Measurements from ENCODE around the gene DDIT3. TPM values are rescaled to one million over a fixed set of nuclear protein-coding genes. Genes with fewer than 3 reads are reported as not detected.

DDIT3 gene
- total and polyA plus RNA-seq, 9 donors = 9.7 to 28.3 (median 13.1) TPM

GRCh38 chr12:57526477-57527126 lies 6.3 kb upstream of the DDIT3 start:
- peaks cover 29% of the 10 kb centered on the region for H3K4me1 ChIP-seq (ENCODE audit: control insufficient read depth, insufficient read depth, low read length)
- no peak for DNase-seq
- WGBS (ENCODE audit: insufficient coverage) = 100% methylated on average over 1 of the region's 4 CpGs
- H3K4me3 ChIP-seq (ENCODE audit: low read length) = no peak overlapping the region
- H3K27me3 ChIP-seq (ENCODE audit: control insufficient read depth, insufficient read depth, low read length) = no peaks in the 10 kb centered on the region
- no peaks in the 10 kb centered on the region for H3K9me3 ChIP-seq (replicated peaks; ENCODE audit: control insufficient read depth, low read depth, low read length)
- H3K27ac ChIP-seq (ENCODE audit: low read length) = no peak overlapping the region
- H3K36me3 ChIP-seq (ENCODE audit: control insufficient read depth, insufficient read depth, low read length) = peaks cover 76% of the 10 kb centered on the region

GRCh38 chr12:57525615-57526383 lies 5.5 kb upstream of the DDIT3 start:
- Histone ChIP-seq H3K27ac (ENCODE audit: low read length) (no peak overlapping the region), H3K36me3 (ENCODE audit: control insufficient read depth, insufficient read depth, low read length) (peaks cover 68% of the 10 kb centered on the region), H3K27me3 (ENCODE audit: control insufficient read depth, insufficient read depth, low read length) (no peaks in the 10 kb centered on the region), H3K4me1 (ENCODE audit: control insufficient read depth, insufficient read depth, low read length) (peaks cover 37% of the 10 kb centered on the region), H3K4me3 (ENCODE audit: low read length) (no peak overlapping the region), H3K9me3 (replicated peaks; ENCODE audit: control insufficient read depth, low read depth, low read length) (no peaks in the 10 kb centered on the region)
- WGBS (ENCODE audit: insufficient coverage) = 71% methylated on average over 15 of the region's 16 CpGs
- no peak for DNase-seq

- 71% methylated on average over 4 of the region's 11 CpGs for WGBS (ENCODE audit: insufficient coverage)
- H3K27me3 ChIP-seq (ENCODE audit: control insufficient read depth, insufficient read depth, low read length) = no peaks in the 10 kb centered on the region
- no peaks in the 10 kb centered on the region for H3K9me3 ChIP-seq (replicated peaks; ENCODE audit: control insufficient read depth, low read depth, low read length)
- H3K4me3 ChIP-seq (ENCODE audit: low read length) = no peak overlapping the region
- peaks cover 38% of the 10 kb centered on the region for H3K4me1 ChIP-seq (ENCODE audit: control insufficient read depth, insufficient read depth, low read length)
- no peak for DNase-seq
- H3K36me3 ChIP-seq (ENCODE audit: control insufficient read depth, insufficient read depth, low read length) = peaks cover 60% of the 10 kb centered on the region
- no peak overlapping the region for H3K27ac ChIP-seq (ENCODE audit: low read length)
Observed at GRCh38 chr12:57524814-57525614, 4.7 kb upstream of the DDIT3 start.

GRCh38 chr12:57523706-57524614 lies 3.6 kb upstream of the DDIT3 start:
- DNase-seq = peak; percentile 45
- H3K27ac ChIP-seq (ENCODE audit: low read length) = peak overlapping the region; percentile 98
- peaks cover 46% of the 10 kb centered on the region for H3K4me1 ChIP-seq (ENCODE audit: control insufficient read depth, insufficient read depth, low read length)
- H3K4me3 ChIP-seq (ENCODE audit: low read length) = peak overlapping the region; percentile 78
- no peaks in the 10 kb centered on the region for H3K27me3 ChIP-seq (ENCODE audit: control insufficient read depth, insufficient read depth, low read length)
- 62% methylated on average over 13 of the region's 14 CpGs for WGBS (ENCODE audit: insufficient coverage)
- H3K9me3 ChIP-seq (replicated peaks; ENCODE audit: control insufficient read depth, low read depth, low read length) = no peaks in the 10 kb centered on the region
- peaks cover 51% of the 10 kb centered on the region for H3K36me3 ChIP-seq (ENCODE audit: control insufficient read depth, insufficient read depth, low read length)

GRCh38 chr12:57522887-57523705 lies 2.8 kb upstream of the DDIT3 start:
- WGBS (ENCODE audit: insufficient coverage) = 0% methylated on average over 3 of the region's 38 CpGs
- no peaks in the 10 kb centered on the region for H3K27me3 ChIP-seq (ENCODE audit: control insufficient read depth, insufficient read depth, low read length)
- peak overlapping the region; percentile 98 for H3K27ac ChIP-seq (ENCODE audit: low read length)
- DNase-seq = peak; percentile 90
- H3K4me3 ChIP-seq (ENCODE audit: low read length) = peak overlapping the region; percentile 78
- H3K9me3 ChIP-seq (replicated peaks; ENCODE audit: control insufficient read depth, low read depth, low read length) = no peaks in the 10 kb centered on the region
- H3K4me1 ChIP-seq (ENCODE audit: control insufficient read depth, insufficient read depth, low read length) = peaks cover 54% of the 10 kb centered on the region
- peaks cover 45% of the 10 kb centered on the region for H3K36me3 ChIP-seq (ENCODE audit: control insufficient read depth, insufficient read depth, low read length)

- Histone ChIP-seq H3K27ac (ENCODE audit: low read length) (peak within 1 kb of the TSS; percentile 98), H3K4me3 (ENCODE audit: low read length) (peak within 1 kb of the TSS; percentile 78), H3K27me3 (ENCODE audit: control insufficient read depth, insufficient read depth, low read length) (no peaks in the 10 kb centered on the region), H3K4me1 (ENCODE audit: control insufficient read depth, insufficient read depth, low read length) (peaks cover 55% of the 10 kb centered on the region), H3K36me3 (ENCODE audit: control insufficient read depth, insufficient read depth, low read length) (peaks cover 42% of the 10 kb centered on the region), H3K9me3 (replicated peaks; ENCODE audit: control insufficient read depth, low read depth, low read length) (no peaks in the 10 kb centered on the region)
- peak; percentile 92 for DNase-seq
- under 1% methylated on average over 54 of the region's 57 CpGs for WGBS (ENCODE audit: insufficient coverage)
Observed at GRCh38 chr12:57522011-57522886, 1.9 kb upstream of the DDIT3 start, which contains the start of gene MBD6. MBD6 (plus strand) TSS chr12:57522824; CDS start chr12:57524304, 1,480 bp downstream.

- peak overlapping the region; percentile 78 for H3K4me3 ChIP-seq (ENCODE audit: low read length)
- H3K27ac ChIP-seq (ENCODE audit: low read length) = peak overlapping the region; percentile 98
- H3K27me3 ChIP-seq (ENCODE audit: control insufficient read depth, insufficient read depth, low read length) = no peaks in the 10 kb centered on the region
- peak; percentile 77 for DNase-seq
- peaks cover 53% of the 10 kb centered on the region for H3K4me1 ChIP-seq (ENCODE audit: control insufficient read depth, insufficient read depth, low read length)
- no peaks in the 10 kb centered on the region for H3K9me3 ChIP-seq (replicated peaks; ENCODE audit: control insufficient read depth, low read depth, low read length)
- H3K36me3 ChIP-seq (ENCODE audit: control insufficient read depth, insufficient read depth, low read length) = peaks cover 42% of the 10 kb centered on the region
- 18% methylated on average over 7 of the region's 17 CpGs for WGBS (ENCODE audit: insufficient coverage)
Observed at GRCh38 chr12:57521525-57522010, 1.3 kb upstream of the DDIT3 start.

GRCh38 chr12:57519796-57520052 lies 590 bp downstream of the DDIT3 start:
- Histone ChIP-seq H3K27ac (ENCODE audit: low read length) (peak overlapping the region; percentile 100), H3K4me1 (ENCODE audit: control insufficient read depth, insufficient read depth, low read length) (peaks cover 51% of the 10 kb centered on the region), H3K36me3 (ENCODE audit: control insufficient read depth, insufficient read depth, low read length) (peaks cover 42% of the 10 kb centered on the region), H3K27me3 (ENCODE audit: control insufficient read depth, insufficient read depth, low read length) (no peaks in the 10 kb centered on the region), H3K4me3 (ENCODE audit: low read length) (peak overlapping the region; percentile 98), H3K9me3 (replicated peaks; ENCODE audit: control insufficient read depth, low read depth, low read length) (no peaks in the 10 kb centered on the region)
- DNase-seq = peak; percentile 72
- WGBS (ENCODE audit: insufficient coverage) = 0% methylated on average over 6 of the region's 8 CpGs
